IMR-90 (cell line): ENCODE measurements around the gene CDCA4. TPM values are rescaled to one million over a fixed set of nuclear protein-coding genes. Genes with fewer than 3 reads are reported as not detected.

Source experiments
- ATAC-seq: fragments of 200-7000 bp; cut with Tn5 transposase; 2 replicates; pipeline ENCODE4 v1.9.1; 2020; ENCODE audit warnings: low read depth, mild to moderate bottlenecking, moderate library complexity
- BruUV-seq: library from RNA; stranded (reverse); fragments of 400-500 nt; replicated peaks from 2 replicates; lab custom pipeline; 2021; lab: Mats Ljungman, UMichigan
- CTCF ChIA-PET: fragments of 300-600 bp; formaldehyde crosslinking; extraction: SDS; loops from one replicate; lab custom pipeline; 2021; ENCODE audit warnings: antibody characterized with exemption; lab: Yijun Ruan, JAX
- POLR2A ChIA-PET: fragments of 300-600 bp; sonication (Branson Sonifier 250); formaldehyde crosslinking; loops from one replicate; lab custom pipeline; 2022; ENCODE audit warnings: antibody characterized with exemption; ENCODE audit not compliant: unreplicated experiment; lab: Charles Lee
- DNase-seq: peaks from one replicate; pipeline ENCODE4 v3.0.0; 2013
- H2AFZ ChIP-seq: replicated peaks from 2 replicates; pipeline ENCODE3; 2013; ENCODE audit warnings: low read length, mild to moderate bottlenecking; ENCODE audit not compliant: poor library complexity
- H2AK5ac ChIP-seq: 2 replicates; pipeline ENCODE4 v1.6.1; 2013; ENCODE audit warnings: low read depth, low read length, inconsistent platforms
- H2AK9ac ChIP-seq: replicated peaks from 2 replicates; pipeline ENCODE3; 2013; ENCODE audit warnings: mild to moderate bottlenecking, low read depth, low read length, moderate library complexity; ENCODE audit not compliant: poor library complexity
- H2BK120ac ChIP-seq: 2 replicates; pipeline ENCODE4 v1.6.1; 2013; ENCODE audit warnings: low read depth, low read length, inconsistent platforms
- H2BK15ac ChIP-seq: 3 replicates; pipeline ENCODE4 v1.6.1; 2013; ENCODE audit warnings: low read depth, low read length, inconsistent platforms
- H2BK20ac ChIP-seq: 2 replicates; pipeline ENCODE4 v1.6.1; 2013; ENCODE audit warnings: low read depth, mild to moderate bottlenecking, inconsistent platforms, low read length, moderate library complexity
- H2BK5ac ChIP-seq: 2 replicates; pipeline ENCODE4 v1.6.1; 2013; ENCODE audit warnings: mild to moderate bottlenecking, low read depth, low read length, inconsistent platforms; ENCODE audit not compliant: poor library complexity, severe bottlenecking
- H3K14ac ChIP-seq: replicated peaks from 2 replicates; pipeline ENCODE4 v1.6.1; 2013; ENCODE audit warnings: low read depth, low read length, inconsistent platforms
- H3K18ac ChIP-seq: 2 replicates; pipeline ENCODE4 v1.6.1; 2013; ENCODE audit warnings: low read depth, low read length, control low read depth
- H3K23ac ChIP-seq: 2 replicates; pipeline ENCODE4 v1.6.1; 2013; ENCODE audit warnings: low read depth, low read length, inconsistent platforms
- H3K27ac ChIP-seq: 2 replicates; pipeline ENCODE4 v1.5.1; 2013; ENCODE audit warnings: mild to moderate bottlenecking, control low read depth, low read length; ENCODE audit not compliant: insufficient read depth
- H3K27me3 ChIP-seq: 2 replicates; pipeline ENCODE4 v1.6.1; 2013; ENCODE audit warnings: low read length; ENCODE audit not compliant: control insufficient read depth, insufficient read depth
- H3K36me3 ChIP-seq: 2 replicates; pipeline ENCODE4 v1.6.1; 2013; ENCODE audit warnings: low read length, mixed read lengths; ENCODE audit not compliant: control insufficient read depth, insufficient read depth
- H3K4ac ChIP-seq: 2 replicates; pipeline ENCODE4 v1.6.1; 2013; ENCODE audit warnings: low read depth, low read length, inconsistent platforms
- H3K4me1 ChIP-seq: 2 replicates; pipeline ENCODE4 v1.6.1; 2013; ENCODE audit warnings: low read length, mixed read lengths; ENCODE audit not compliant: control insufficient read depth, insufficient read depth
- H3K4me2 ChIP-seq: 2 replicates; pipeline ENCODE4 v1.6.1; 2013; ENCODE audit warnings: low read depth, mild to moderate bottlenecking, control low read depth, low read length, moderate library complexity
- H3K4me3 ChIP-seq: 2 replicates; pipeline ENCODE4 v1.5.1; 2013; ENCODE audit warnings: low read depth, mild to moderate bottlenecking, control low read depth, low read length, moderate library complexity; ENCODE audit not compliant: insufficient read depth
- H3K56ac ChIP-seq: 2 replicates; pipeline ENCODE4 v1.6.1; 2013; ENCODE audit warnings: low read length, inconsistent platforms; ENCODE audit not compliant: insufficient read depth; ENCODE audit errors: extremely low read depth
- H3K79me1 ChIP-seq, 2 experiments: 2 replicates each; pipeline ENCODE4 v1.6.1; 2013; ENCODE audit warnings: low read length in 2 of 2, inconsistent platforms in 1 of 2, low read depth in 1 of 2
- H3K9ac ChIP-seq: 2 replicates; pipeline ENCODE4 v1.6.1; 2013; ENCODE audit warnings: low read depth, low read length, control low read depth
- H3K9me1 ChIP-seq: 2 replicates; pipeline ENCODE4 v1.6.1; 2013; ENCODE audit warnings: low read length, inconsistent platforms; ENCODE audit not compliant: insufficient read depth
- H3K9me3 ChIP-seq: 2 replicates; pipeline ENCODE4 v1.6.1; 2013; ENCODE audit warnings: low read length; ENCODE audit not compliant: control insufficient read depth, insufficient read depth
- H4K20me1 ChIP-seq: 2 replicates; pipeline ENCODE4 v1.6.1; 2013; ENCODE audit warnings: low read length, inconsistent platforms; ENCODE audit not compliant: insufficient read depth
- H4K5ac ChIP-seq: 2 replicates; pipeline ENCODE4 v1.6.1; 2013; ENCODE audit warnings: mild to moderate bottlenecking, low read depth, low read length, control low read depth
- H4K8ac ChIP-seq, 2 experiments: 2 replicates each; pipeline ENCODE4 v1.6.1; 2013; ENCODE audit warnings: low read depth in 2 of 2, low read length in 2 of 2, control low read depth in 1 of 2, inconsistent platforms in 1 of 2
- H4K91ac ChIP-seq: 2 replicates; pipeline ENCODE4 v1.6.1; 2013; ENCODE audit warnings: low read depth, low read length, inconsistent platforms; ENCODE audit not compliant: insufficient read depth
- BHLHE40 ChIP-seq: fragments of 150-350 bp; IDR thresholded peaks from 2 replicates; pipeline ENCODE4 v1.6.1; 2016; ENCODE audit warnings: mild to moderate bottlenecking, low read depth, low read length
- CEBPB ChIP-seq: IDR thresholded peaks from 2 replicates; pipeline ENCODE4 v1.6.1; 2012; ENCODE audit warnings: low read depth, low read length, improper control_type of control experiment
- CHD1 ChIP-seq: IDR thresholded peaks from 2 replicates; pipeline ENCODE4 v1.6.1; 2012; ENCODE audit warnings: low read depth, low read length, improper control_type of control experiment
- CTCF ChIP-seq: conservative IDR thresholded peaks from 2 replicates; pipeline ENCODE4 v1.5.1; 2012; ENCODE audit warnings: mild to moderate bottlenecking, low read depth, low read length, improper control_type of control experiment
- ELK1 ChIP-seq: fragments of 150-350 bp; IDR thresholded peaks from 2 replicates; pipeline ENCODE4 v1.6.1; 2016; ENCODE audit warnings: low read depth, mild to moderate bottlenecking, low read length, moderate library complexity, borderline replicate concordance
- FOS ChIP-seq: fragments of 150-350 bp; IDR thresholded peaks from 2 replicates; pipeline ENCODE4 v1.6.1; 2016; ENCODE audit warnings: low read depth, low read length
- MAFK ChIP-seq: IDR thresholded peaks from 2 replicates; pipeline ENCODE4 v1.6.1; 2012; ENCODE audit warnings: low read depth, low read length, improper control_type of control experiment
- MAZ ChIP-seq: IDR thresholded peaks from 2 replicates; pipeline ENCODE4 v1.6.1; 2012; ENCODE audit warnings: low read depth, mild to moderate bottlenecking, low read length, improper control_type of control experiment, moderate library complexity, borderline replicate concordance
- MXI1 ChIP-seq: IDR thresholded peaks from 2 replicates; pipeline ENCODE4 v1.6.1; 2012; ENCODE audit warnings: low read depth, mild to moderate bottlenecking, low read length, moderate library complexity, borderline replicate concordance
- NFE2L2 ChIP-seq: fragments of 150-350 bp; IDR thresholded peaks from 2 replicates; pipeline ENCODE4 v1.6.1; 2016; ENCODE audit warnings: low read depth, mild to moderate bottlenecking, low read length
- POLR2A ChIP-seq: IDR thresholded peaks from 2 replicates; pipeline ENCODE4 v1.6.1; 2012; ENCODE audit warnings: mild to moderate bottlenecking, low read depth, low read length
- RAD21 ChIP-seq: IDR thresholded peaks from 2 replicates; pipeline ENCODE4 v1.6.1; 2012; ENCODE audit warnings: low read length, improper control_type of control experiment
- RCOR1 ChIP-seq: IDR thresholded peaks from 2 replicates; pipeline ENCODE4 v1.6.1; 2012; ENCODE audit warnings: mild to moderate bottlenecking, low read length, improper control_type of control experiment; ENCODE audit not compliant: insufficient replicate concordance
- RFX5 ChIP-seq: IDR thresholded peaks from 2 replicates; pipeline ENCODE4 v1.8.0; 2012; ENCODE audit warnings: low read depth, mild to moderate bottlenecking, low read length, moderate library complexity
- SMC3 ChIP-seq: fragments of 150-350 bp; IDR thresholded peaks from 2 replicates; pipeline ENCODE4 v1.6.1; 2016; ENCODE audit warnings: low read depth, mild to moderate bottlenecking, antibody characterized with exemption, low read length, moderate library complexity
- USF2 ChIP-seq: fragments of 150-350 bp; IDR thresholded peaks from 2 replicates; pipeline ENCODE4 v1.6.1; 2017; ENCODE audit warnings: mild to moderate bottlenecking, antibody characterized with exemption, low read length, low read depth
- WGBS, 2 experiments: methylation state at CpG; one replicate each; pipeline versions ENCODE4 v1.1.5 to v1.1.7; 2013; ENCODE audit warnings: missing lambda C conversion rate in 2 of 2; ENCODE audit not compliant: insufficient read length in 1 of 2; ENCODE audit errors: extremely low coverage in 2 of 2; 5-methylcytosine and 5-hydroxymethylcytosine counted together
- dilution Hi-C: fragments of 300-500 bp; cut with HindIII; formaldehyde crosslinking; loops from one replicate; pipeline ENCODE4 v1.14.3; 2018; ENCODE audit warnings: low sequenced_read_pairs; ENCODE audit not compliant: unreplicated experiment
- in situ Hi-C: fragments of 300-500 bp; cut with MboI; formaldehyde crosslinking; loops from 3 replicates; pipeline ENCODE4 v1.14.3; 2019; ENCODE audit warnings: low sequenced_read_pairs, inconsistent platforms, mixed read lengths
- intact Hi-C: fragments of 100-400 bp; cut with micrococcal nuclease; formaldehyde crosslinking; loops from 2 replicates; pipeline ENCODE4 v1.10.0; 2022
- polyA plus RNA-seq, 3 experiments: library from polyadenylated mRNA; depleted of rRNA; stranded (reverse); fragments of >200 nt; gene quantifications; 2 replicates each; pipeline ENCODE4 v1.2.3, GENCODE V29; 2012; ENCODE audit warnings: low replicate concordance in 1 of 3
- total RNA-seq: library from RNA; depleted of rRNA; stranded (reverse); fragments of >200 nt; gene quantifications from 2 replicates; pipeline ENCODE4 v1.2.3, GENCODE V29; 2012

Gene CDCA4
- total and polyA plus RNA-seq, 2 of the 4 experiments (the other 2 are of a cell fraction) = 17.7 to 18.6 TPM

DNA sequence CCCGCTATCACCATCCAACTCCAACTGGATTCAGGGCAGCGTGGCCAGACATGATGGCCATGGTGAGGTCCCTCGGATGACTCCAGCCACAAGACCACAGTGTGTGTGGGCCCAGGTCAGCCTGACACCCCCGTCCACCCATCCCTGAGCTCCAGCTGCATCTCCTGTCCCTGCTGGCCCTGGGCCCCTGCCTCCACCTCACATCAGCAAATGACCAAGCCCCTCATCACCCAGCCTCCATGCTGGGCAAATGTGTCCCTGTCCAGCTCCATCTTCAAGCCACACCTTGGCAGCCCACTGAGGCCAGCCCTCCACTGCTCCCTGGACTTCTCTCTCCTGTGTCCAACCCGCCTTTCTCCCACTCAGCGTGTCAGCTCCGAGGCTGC is 41.2 kb upstream of the CDCA4 start:
- no peak for ATAC-seq
- no peak overlapping the region for H2AK9ac ChIP-seq
- H3K23ac ChIP-seq = no peak overlapping the region
- peaks cover 3% of the 10 kb centered on the region; the same call in 1 of the 2 replicates for H3K9me1 ChIP-seq
- H4K8ac ChIP-seq = no peak overlapping the region
- H3K56ac ChIP-seq = no peak overlapping the region
- H2BK5ac ChIP-seq = no peak overlapping the region
- no peak overlapping the region for H3K4me3 ChIP-seq
- H4K5ac ChIP-seq = no peak overlapping the region
- ChIA-PET POLR2A (interaction anchor here (0.7 kb wide), 1 partner anchor 378 kb away, joined by 7 read pairs; no protein-coding TSS in a partner anchor), CTCF (no interaction called here)
- no peak overlapping the region for H2AFZ ChIP-seq
- no peaks in the 10 kb centered on the region for H3K79me1 ChIP-seq
- H3K14ac ChIP-seq = no peak overlapping the region
- dilution Hi-C loops = no loop called here
- H3K4ac ChIP-seq = no peak overlapping the region
- H2AK5ac ChIP-seq = no peak overlapping the region
- no peaks in the 10 kb centered on the region for H4K20me1 ChIP-seq
- 100% methylated on average over 1 of the region's 7 CpGs; no CpG with 5 or more reads in 1 of the 2 experiments for WGBS, 2 experiments
- intact Hi-C loops = no loop called here
- no peaks in the 10 kb centered on the region; the same call in 1 of the 2 replicates for H3K27me3 ChIP-seq
- no peaks in the 10 kb centered on the region for H3K9me3 ChIP-seq
- no peaks in the 10 kb centered on the region for H3K36me3 ChIP-seq
- no peak overlapping the region for H2BK120ac ChIP-seq
- no peak overlapping the region for H2BK15ac ChIP-seq
- H3K9ac ChIP-seq = no peak overlapping the region
- DNase-seq = no peak
- H3K18ac ChIP-seq = no peak overlapping the region
- no peak overlapping the region for H2BK20ac ChIP-seq
- H3K4me1 ChIP-seq = peaks cover 5% of the 10 kb centered on the region
- no peak for TF ChIP-seq MXI1
- no peak for TF ChIP-seq CHD1
- TF ChIP-seq ELK1 = no peak
- no peak for TF ChIP-seq RCOR1
- no peak for TF ChIP-seq SMC3
- TF ChIP-seq MAFK = no peak
- no peak for TF ChIP-seq USF2
- no peak for TF ChIP-seq RFX5
- no peak for TF ChIP-seq CTCF
- no peak for TF ChIP-seq BHLHE40
- TF ChIP-seq MAZ = no peak
- no peak for TF ChIP-seq CEBPB
- TF ChIP-seq NFE2L2 = no peak
- TF ChIP-seq FOS = no peak
- no peak for TF ChIP-seq POLR2A
- no peak for TF ChIP-seq RAD21
- H4K91ac ChIP-seq = no peak overlapping the region
- in situ Hi-C loops = no loop called here
- H3K27ac ChIP-seq = no peak overlapping the region
- no peak overlapping the region for H3K4me2 ChIP-seq
- BruUV-seq = no TSS peak
